ENCODE measurements around the gene WASF3.

Gene WASF3

GRCh38 chr13:26590379-26590778 lies 32.9 kb downstream of the WASF3 start:
- no peak for DNase-seq (ENCODE audit: low read depth in 2 of 2)

GRCh38 chr13:26590951-26591350 lies 33.5 kb downstream of the WASF3 start:
- DNase-seq (ENCODE audit: low read depth in 2 of 2) = no peak

DNA sequence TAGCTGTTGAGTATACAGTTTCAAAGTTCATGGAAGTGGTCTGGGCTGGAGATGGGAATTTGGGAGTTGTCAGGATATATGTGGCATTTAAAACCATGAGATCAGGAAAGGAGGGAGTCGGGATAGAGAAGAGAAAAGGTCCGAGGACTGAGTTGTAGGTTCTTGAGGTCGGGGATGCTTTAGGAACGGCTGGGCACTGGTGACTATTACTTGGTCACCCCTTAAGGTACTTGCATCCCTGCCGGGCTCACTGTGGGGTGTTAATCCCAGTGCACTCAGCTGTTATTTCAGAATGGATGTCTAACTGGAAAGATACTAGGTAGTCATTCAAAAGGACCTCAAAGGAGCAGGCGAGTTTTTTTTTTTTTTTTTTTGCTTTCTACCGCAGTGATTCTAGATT lies 34.2 kb downstream of the WASF3 start:
- DNase-seq (ENCODE audit: low read depth in 2 of 2) = no peak

DNA sequence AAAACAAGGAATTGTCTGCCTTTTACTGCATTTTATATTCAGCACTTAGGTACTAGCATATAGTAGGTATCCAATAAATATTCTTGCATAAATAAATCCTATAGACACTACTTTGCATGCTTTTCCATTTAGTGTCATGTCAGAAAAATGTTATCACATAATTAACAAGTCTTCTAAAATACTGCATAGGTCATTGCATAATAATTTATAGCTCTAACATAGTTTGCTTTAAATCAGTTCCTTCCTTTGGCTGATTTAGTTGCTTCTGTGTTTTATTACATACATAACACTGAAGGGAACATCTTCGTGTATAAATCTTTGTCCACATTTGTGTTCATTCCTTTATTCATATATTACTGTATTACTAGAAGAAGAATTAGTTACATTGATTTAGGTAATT lies 36.2 kb downstream of the WASF3 start:
- no peak for DNase-seq (ENCODE audit: low read depth in 2 of 2)

DNA sequence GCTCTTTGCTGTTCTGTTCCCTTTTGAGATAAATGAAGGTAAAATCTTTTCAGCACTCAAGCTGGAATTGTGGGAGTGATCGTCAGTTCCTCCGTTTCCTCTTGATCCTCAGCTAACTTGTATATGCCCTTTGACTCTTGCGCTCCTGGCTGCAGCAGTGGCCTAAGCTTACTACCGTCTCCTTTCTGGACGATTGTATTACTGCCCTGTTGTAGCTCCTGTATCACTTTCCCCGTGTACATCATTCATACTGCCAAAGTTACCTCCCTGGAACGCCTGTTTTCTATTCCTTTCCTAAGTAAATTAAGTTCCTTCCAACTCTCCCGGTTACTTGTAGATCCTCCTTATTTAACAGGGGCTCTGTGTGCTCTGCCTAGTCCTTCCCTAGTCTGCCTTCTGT lies 36.9 kb downstream of the WASF3 start:
- no peak for DNase-seq (ENCODE audit: low read depth in 2 of 2)

GRCh38 chr13:26596458-26596857 lies 39.0 kb downstream of the WASF3 start:
- DNase-seq (ENCODE audit: low read depth in 2 of 2) = no peak

DNA sequence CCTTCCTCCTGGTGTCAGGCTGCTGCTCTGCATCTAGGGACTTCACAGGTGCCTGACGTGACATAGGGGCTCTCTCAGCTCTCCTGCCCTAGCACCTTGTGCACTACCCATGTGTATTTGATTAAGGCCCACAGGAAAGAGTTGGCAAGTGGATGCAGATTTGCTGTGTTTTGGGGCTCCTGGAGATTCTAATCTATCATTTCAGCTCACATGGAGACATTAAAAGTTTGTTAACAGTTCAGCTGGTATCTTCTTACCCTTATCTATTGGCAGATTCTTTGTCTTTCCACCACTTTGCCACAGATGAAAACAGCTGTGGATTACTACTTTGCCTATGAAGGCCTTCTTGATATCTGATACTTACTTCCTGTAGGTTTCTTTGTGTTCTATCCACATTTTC lies 41.9 kb downstream of the WASF3 start:
- no peak for DNase-seq (ENCODE audit: low read depth in 2 of 2)

GRCh38 chr13:26599860-26600259 lies 42.4 kb downstream of the WASF3 start:
- DNase-seq (ENCODE audit: low read depth in 2 of 2) = no peak

DNA sequence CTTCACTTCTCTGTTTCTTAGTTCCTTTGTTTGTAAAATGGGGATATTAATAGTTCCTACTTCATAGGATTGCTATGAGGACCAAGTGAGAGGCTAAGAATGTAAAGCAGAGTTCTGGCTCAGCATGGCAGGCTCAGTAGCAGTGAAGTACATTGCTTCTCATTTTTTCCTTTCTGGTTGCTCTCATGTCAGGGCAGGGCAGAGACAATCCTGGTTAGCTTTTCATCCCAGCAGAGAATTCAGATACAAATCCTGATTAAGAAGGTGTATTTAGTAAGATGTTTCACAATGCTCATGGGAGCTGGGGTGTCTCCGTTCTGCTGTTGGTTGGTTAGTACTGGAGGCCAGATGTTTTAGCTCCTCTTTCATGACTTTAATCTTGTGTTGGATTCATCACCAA lies 42.9 kb downstream of the WASF3 start:
- no peak for DNase-seq (ENCODE audit: low read depth in 2 of 2)

- DNase-seq (ENCODE audit: low read depth in 2 of 2) = no peak
Measured at GRCh38 chr13:26601669-26602068, 44.2 kb downstream of the WASF3 start.

- DNase-seq (ENCODE audit: low read depth in 2 of 2) = no peak
Measured at GRCh38 chr13:26602783-26603182, 45.3 kb downstream of the WASF3 start.

GRCh38 chr13:26604784-26605545 lies 47.5 kb downstream of the WASF3 start:
- no peak for DNase-seq (ENCODE audit: low read depth in 2 of 2)

DNA sequence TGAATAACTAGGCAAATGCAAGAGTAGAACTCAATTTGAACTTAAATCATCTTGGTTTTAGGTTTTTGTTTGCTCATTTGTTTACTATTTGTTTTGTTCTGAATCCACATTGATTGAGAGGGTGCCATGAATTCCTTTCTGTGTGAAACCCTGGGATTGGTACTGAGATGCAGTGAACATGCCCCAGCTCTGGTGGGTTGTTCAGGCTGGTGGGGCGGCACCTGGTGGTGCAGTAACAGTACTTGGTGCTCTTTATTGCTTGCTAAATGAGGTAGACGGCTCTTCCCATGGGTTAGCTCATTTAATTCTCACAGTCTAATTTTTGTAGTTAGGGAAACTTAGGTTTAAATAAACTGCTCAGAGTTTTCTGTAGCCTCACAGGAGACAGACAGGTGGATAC lies 48.4 kb downstream of the WASF3 start:
- no peak for DNase-seq (ENCODE audit: low read depth in 2 of 2)

- no peak for DNase-seq (ENCODE audit: low read depth in 2 of 2)
Measured at GRCh38 chr13:26606631-26607030, 49.1 kb downstream of the WASF3 start.

GRCh38 chr13:26614721-26615120 lies 57.2 kb downstream of the WASF3 start:
- no peak for DNase-seq (ENCODE audit: low read depth in 2 of 2)

DNA sequence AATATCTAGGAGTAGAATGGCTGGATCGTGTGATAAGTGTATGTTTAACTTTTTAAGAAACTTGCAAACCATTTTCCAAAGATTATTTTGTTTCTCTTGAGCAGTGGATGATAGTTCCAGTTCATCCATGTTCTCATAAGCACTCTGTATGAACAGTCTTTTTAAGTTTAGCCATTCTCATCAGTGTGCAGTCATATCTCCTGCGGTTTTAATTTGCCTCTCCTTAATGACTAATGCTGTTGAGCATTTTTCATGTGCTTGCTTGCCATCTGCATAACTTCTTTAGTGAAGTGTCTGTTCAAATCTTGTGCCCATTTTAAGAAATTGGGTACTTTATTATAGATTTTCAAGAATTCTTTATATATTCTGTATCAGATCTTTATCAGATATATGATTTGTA lies 58.6 kb downstream of the WASF3 start:
- DNase-seq (ENCODE audit: low read depth in 2 of 2) = no peak

DNA sequence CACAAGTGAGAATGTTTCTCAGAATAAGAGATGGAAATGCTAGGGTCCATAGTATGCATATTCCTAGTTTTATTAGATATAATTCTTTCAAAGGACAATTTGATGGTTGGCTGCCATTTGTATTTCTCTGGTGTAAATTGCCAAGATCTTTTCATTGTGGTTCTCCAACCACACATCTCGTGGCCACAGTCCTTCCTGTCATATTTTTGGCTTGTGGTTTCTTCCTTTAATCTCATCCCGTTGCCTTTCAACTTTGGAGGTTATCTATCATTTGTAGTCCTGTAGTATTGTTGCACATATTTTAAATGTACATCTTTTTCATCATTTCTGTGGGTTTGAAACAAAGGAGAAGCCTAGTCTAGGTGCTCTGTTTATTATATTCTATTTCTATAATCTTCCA lies 61.2 kb downstream of the WASF3 start:
- no peak for DNase-seq (ENCODE audit: low read depth in 2 of 2)

GRCh38 chr13:26619358-26619757 lies 61.9 kb downstream of the WASF3 start:
- no peak for DNase-seq (ENCODE audit: low read depth in 2 of 2)

DNA sequence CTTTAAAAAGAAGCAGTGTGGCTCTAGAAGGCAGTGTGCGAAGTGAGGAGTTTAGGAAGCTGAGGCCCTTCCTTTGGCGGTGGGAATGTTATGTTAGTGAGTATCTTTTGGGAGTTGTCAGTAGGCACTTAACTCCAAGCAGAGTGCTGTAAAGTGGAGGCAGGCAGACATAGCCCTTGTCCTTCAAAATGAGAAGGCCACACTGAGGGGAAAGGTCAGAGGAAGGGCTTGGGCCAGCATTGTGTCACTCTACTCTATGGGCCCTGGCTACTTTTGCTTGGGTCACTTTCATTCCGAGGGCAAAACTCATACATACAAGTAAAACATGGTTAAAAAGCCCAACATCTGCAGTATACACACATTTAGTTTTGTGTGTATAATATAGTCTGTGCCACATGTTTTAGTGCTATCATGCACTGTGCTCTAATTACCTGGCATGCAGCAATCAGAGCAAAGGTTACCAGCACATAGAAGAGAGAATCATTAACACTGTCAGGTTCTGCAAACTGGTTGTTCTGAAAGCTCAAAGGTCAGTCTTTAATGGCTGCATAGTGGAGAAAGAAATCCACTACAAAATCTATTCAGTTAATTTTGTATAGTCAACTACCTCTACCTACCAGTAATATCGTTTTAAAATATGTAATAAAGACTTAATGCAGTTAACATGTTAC lies 64.4 kb downstream of the WASF3 start:
- DNase-seq (ENCODE audit: low read depth in 2 of 2) = no peak

DNA sequence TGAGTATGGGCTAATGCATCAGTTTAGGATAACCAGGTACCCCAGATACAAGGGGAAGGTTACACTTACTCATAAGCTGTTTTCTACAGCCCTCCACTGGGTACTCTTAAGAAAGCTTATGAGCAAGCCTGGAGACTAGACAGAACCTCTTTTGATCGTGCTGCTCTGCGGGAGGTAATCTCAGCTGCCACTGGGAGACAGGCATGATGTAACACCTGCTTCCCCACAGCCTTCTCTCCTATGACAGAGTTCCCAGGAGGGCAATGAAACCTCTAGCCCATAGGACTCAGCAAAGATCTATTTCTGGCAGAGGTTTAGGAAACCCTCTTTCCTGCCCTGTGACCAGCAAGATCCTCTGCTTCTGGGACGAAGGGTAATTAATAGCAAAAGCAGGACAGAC lies 65.6 kb downstream of the WASF3 start:
- DNase-seq (ENCODE audit: low read depth in 2 of 2) = no peak

DNA sequence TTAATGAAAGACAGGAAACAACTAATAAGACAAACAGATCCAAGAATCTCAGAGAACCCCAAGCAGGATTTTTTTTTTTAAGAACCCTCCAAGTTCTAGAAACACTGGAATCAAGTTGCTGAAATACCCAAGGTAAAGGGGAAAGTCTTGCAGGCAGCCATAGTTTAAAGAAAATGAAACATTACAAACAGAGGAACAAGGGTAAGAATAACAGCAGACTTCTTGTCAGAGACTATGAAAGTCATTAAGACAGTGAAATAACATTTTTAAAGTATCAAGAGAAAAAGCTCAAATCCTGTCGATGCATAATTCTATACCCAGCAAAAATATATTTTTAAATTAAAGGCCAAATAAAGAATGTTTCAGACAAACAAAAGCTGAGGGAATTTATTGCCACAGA lies 67.1 kb downstream of the WASF3 start:
- no peak for DNase-seq (ENCODE audit: low read depth in 2 of 2)

GRCh38 chr13:26626271-26626670 lies 68.8 kb downstream of the WASF3 start:
- no peak for DNase-seq (ENCODE audit: low read depth in 2 of 2)

DNA sequence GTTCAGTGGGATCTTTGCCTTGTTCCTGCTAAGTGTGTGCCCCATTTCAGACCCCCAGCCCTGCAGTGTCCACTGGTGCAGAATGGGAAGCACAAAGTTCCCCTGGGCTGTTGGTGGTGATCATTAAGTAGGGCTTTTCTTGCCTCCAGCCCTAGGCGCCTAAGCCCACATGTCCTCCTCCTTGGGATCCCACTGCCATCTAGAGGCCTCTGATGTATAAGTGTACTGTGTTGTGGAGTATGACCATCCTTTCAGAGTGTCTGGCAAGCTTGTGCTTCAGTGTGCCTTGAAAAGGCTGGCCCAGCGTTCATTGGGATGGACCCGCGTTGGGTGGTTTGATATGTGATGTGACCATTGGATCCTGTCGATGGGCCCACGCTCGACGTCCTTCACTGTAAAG lies 71.2 kb downstream of the WASF3 start:
- DNase-seq (ENCODE audit: low read depth in 2 of 2) = no peak

Measured in stimulated activated CD4-positive, alpha-beta T cell treated with anti-CD3 and anti-CD28 coated beads, Interleukin-1b, Interleukin-23, amount 100 ng/mL, for 1 hour (primary cell).